ENCODE data around the gene SCD. TPM values are rescaled to one million over a fixed set of nuclear protein-coding genes. Genes with fewer than 3 reads are reported as not detected.

SCD gene
- total RNA-seq, 1 donor from 2014 or later, result 589 TPM

- no peak overlapping the region for H3K4me3 Mint-ChIP-seq (ENCODE audit: unreplicated experiment)
- TF ChIP-seq CTCF (IDR thresholded peaks at IDR 0.05; ENCODE audit: partially characterized antibody, unreplicated experiment), result no peak
- H3K36me3 Mint-ChIP-seq (ENCODE audit: unreplicated experiment), result no peaks in the 10 kb centered on the region
- H3K4me1 Mint-ChIP-seq (ENCODE audit: low read depth, unreplicated experiment), result no peaks in the 10 kb centered on the region
- H3K27ac Mint-ChIP-seq (ENCODE audit: unreplicated experiment), result no peak overlapping the region
- H3K9me3 Mint-ChIP-seq (ENCODE audit: unreplicated experiment), result no peaks in the 10 kb centered on the region
- DNase-seq, result no peak
- H3K27me3 Mint-ChIP-seq (ENCODE audit: unreplicated experiment), result no peaks in the 10 kb centered on the region
These were observed 40.2 kb upstream of the SCD start for GRCh38 chr10:100306861-100307260.

- Mint-ChIP-seq H3K9me3 (ENCODE audit: unreplicated experiment) (no peaks in the 10 kb centered on the region), H3K4me3 (ENCODE audit: unreplicated experiment) (no peak overlapping the region), H3K27ac (ENCODE audit: unreplicated experiment) (no peak overlapping the region)
These were observed 39.3 kb upstream of the SCD start for GRCh38 chr10:100307684-100308083.

GRCh38 chr10:100311298-100311697 is 35.7 kb upstream of the SCD start:
- no peak for DNase-seq
- no peaks in the 10 kb centered on the region for H3K9me3 Mint-ChIP-seq (ENCODE audit: unreplicated experiment)
- no peak for TF ChIP-seq CTCF (IDR thresholded peaks at IDR 0.05; ENCODE audit: partially characterized antibody, unreplicated experiment)
- no peak overlapping the region for H3K27ac Mint-ChIP-seq (ENCODE audit: unreplicated experiment)
- H3K4me3 Mint-ChIP-seq (ENCODE audit: unreplicated experiment), result no peak overlapping the region
- H3K4me1 Mint-ChIP-seq (ENCODE audit: low read depth, unreplicated experiment), result peaks cover 10% of the 10 kb centered on the region
- no peaks in the 10 kb centered on the region for H3K27me3 Mint-ChIP-seq (ENCODE audit: unreplicated experiment)
- no peaks in the 10 kb centered on the region for H3K36me3 Mint-ChIP-seq (ENCODE audit: unreplicated experiment)

More at GRCh38 chr10:100307684-100308083, 39.3 kb upstream of the SCD start:
- Mint-ChIP-seq H3K36me3 (ENCODE audit: unreplicated experiment) (no peaks in the 10 kb centered on the region), H3K4me1 (ENCODE audit: low read depth, unreplicated experiment) (peaks cover under 1% of the 10 kb centered on the region), H3K27me3 (ENCODE audit: unreplicated experiment) (no peaks in the 10 kb centered on the region)
- no peak for DNase-seq
- TF ChIP-seq CTCF (IDR thresholded peaks at IDR 0.05; ENCODE audit: partially characterized antibody, unreplicated experiment), result no peak

GRCh38 chr10:100315615-100316014 is 31.4 kb upstream of the SCD start:
- Mint-ChIP-seq H3K9me3 (ENCODE audit: unreplicated experiment) (no peaks in the 10 kb centered on the region), H3K27me3 (ENCODE audit: unreplicated experiment) (no peaks in the 10 kb centered on the region), H3K4me3 (ENCODE audit: unreplicated experiment) (no peak overlapping the region), H3K27ac (ENCODE audit: unreplicated experiment) (no peak overlapping the region), H3K36me3 (ENCODE audit: unreplicated experiment) (no peaks in the 10 kb centered on the region), H3K4me1 (ENCODE audit: low read depth, unreplicated experiment) (peaks cover 10% of the 10 kb centered on the region)
- no peak for DNase-seq
- TF ChIP-seq CTCF (IDR thresholded peaks at IDR 0.05; ENCODE audit: partially characterized antibody, unreplicated experiment), result no peak

GRCh38 chr10:100318207-100318606 is 28.8 kb upstream of the SCD start:
- Mint-ChIP-seq H3K4me1 (ENCODE audit: low read depth, unreplicated experiment) (peaks cover 6% of the 10 kb centered on the region), H3K27ac (ENCODE audit: unreplicated experiment) (no peak overlapping the region), H3K9me3 (ENCODE audit: unreplicated experiment) (no peaks in the 10 kb centered on the region), H3K27me3 (ENCODE audit: unreplicated experiment) (no peaks in the 10 kb centered on the region), H3K36me3 (ENCODE audit: unreplicated experiment) (no peaks in the 10 kb centered on the region), H3K4me3 (ENCODE audit: unreplicated experiment) (peak overlapping the region; percentile 6)
- no peak for TF ChIP-seq CTCF (IDR thresholded peaks at IDR 0.05; ENCODE audit: partially characterized antibody, unreplicated experiment)
- no peak for DNase-seq

All from glutamatergic neuron (in vitro differentiated cells).